HG03575 (cell line): ENCODE results near the gene UBE2J1.

ENCODE experiments used
- ATAC-seq: cut with Tn5 transposase; IDR thresholded peaks from one replicate; pipeline ENCODE4 v1.9.1; 2021; ENCODE audit not compliant: unreplicated experiment, insufficient number of reproducible peaks, low FRiP score; ENCODE audit errors: extremely low read depth

Gene UBE2J1

GRCh38 chr6:89371849-89372505, 19.5 kb upstream of the UBE2J1 start:
- ATAC-seq: no peak

GRCh38 chr6:89368999-89369398, 16.5 kb upstream of the UBE2J1 start:
- ATAC-seq: no peak

GRCh38 chr6:89368107-89368506, 15.6 kb upstream of the UBE2J1 start:
- no peak for ATAC-seq

- no peak for ATAC-seq
Measured at GRCh38 chr6:89364586-89364985, 12.1 kb upstream of the UBE2J1 start.

DNA sequence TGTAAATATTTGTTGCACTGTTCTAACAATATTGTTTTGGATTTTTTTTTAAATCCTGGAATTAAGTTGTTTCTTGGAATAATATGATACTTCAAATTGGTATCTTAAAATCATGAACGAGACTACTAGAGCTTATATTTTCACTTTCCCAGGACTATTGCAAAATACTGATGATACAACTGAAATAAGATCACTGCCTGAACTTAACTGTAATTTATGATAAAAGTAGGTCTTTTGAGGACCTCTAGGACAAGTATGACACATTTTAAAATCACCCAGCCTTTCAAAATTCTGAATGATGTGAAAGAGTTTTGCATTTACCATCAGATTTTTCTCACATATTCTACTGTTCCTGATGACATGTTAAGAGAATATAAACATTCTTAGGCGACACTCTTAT, 8.6 kb upstream of the UBE2J1 start:
- ATAC-seq: no peak

GRCh38 chr6:89360415-89360999, 8.0 kb upstream of the UBE2J1 start:
- ATAC-seq: peak; percentile 58

GRCh38 chr6:89359561-89359960, 7.0 kb upstream of the UBE2J1 start:
- ATAC-seq: no peak

DNA sequence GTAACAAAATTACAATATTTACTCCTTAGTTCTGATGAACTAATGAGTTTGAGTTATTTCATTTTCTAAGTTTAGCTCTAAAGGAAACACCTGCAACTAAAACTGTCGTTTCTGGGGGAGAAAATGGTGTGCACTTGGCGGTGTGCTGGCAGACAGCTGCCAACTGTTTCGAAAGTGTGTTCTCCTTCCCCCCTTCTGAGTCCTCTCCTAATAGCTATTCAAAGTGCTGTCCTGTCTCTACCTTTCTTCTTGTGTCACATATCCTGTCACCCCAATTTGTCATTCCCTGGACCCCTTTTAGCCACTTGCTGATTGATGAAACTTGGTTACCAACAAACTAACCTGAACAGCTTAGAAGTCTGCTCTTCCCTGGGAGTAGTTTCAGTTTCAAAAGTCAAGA, 4.9 kb upstream of the UBE2J1 start:
- peak; percentile 26 for ATAC-seq

GRCh38 chr6:89356642-89357170, 4.2 kb upstream of the UBE2J1 start:
- no peak for ATAC-seq

- no peak for ATAC-seq
Measured at GRCh38 chr6:89355511-89356194, 3.1 kb upstream of the UBE2J1 start.

GRCh38 chr6:89353702-89354392, 1.3 kb upstream of the UBE2J1 start:
- ATAC-seq: no peak

DNA sequence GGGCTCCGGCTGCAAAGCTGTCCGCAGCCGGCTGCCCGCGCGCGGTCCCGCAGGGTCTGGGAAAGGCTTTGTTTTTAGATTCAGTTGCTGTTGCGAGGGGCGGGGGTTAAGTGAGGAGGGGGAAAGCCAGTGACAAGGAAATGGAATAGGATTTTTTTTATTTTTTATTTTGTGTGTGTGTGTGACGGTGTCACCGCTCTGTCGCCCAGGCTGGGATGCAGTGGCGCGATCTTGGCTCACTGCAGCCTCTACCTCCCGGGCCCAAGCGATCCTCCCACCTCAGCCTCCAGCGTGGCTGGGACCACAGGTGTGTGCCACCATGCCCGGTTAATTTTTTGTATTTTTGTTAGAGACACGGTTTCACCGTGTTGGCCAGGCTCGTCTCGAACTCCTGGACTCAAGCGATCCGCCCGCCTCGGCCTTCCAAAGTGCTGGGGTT, 615 bp upstream of the UBE2J1 start:
- ATAC-seq: no peak

GRCh38 chr6:89351671-89352277, 748 bp downstream of the UBE2J1 start:
- no peak for ATAC-seq

GRCh38 chr6:89350281-89350966, 2.1 kb downstream of the UBE2J1 start:
- ATAC-seq: peak; percentile 34

- ATAC-seq: no peak
Measured at GRCh38 chr6:89348372-89348771, 4.2 kb downstream of the UBE2J1 start.

- ATAC-seq: no peak
Measured at GRCh38 chr6:89347825-89348224, 4.7 kb downstream of the UBE2J1 start.

DNA sequence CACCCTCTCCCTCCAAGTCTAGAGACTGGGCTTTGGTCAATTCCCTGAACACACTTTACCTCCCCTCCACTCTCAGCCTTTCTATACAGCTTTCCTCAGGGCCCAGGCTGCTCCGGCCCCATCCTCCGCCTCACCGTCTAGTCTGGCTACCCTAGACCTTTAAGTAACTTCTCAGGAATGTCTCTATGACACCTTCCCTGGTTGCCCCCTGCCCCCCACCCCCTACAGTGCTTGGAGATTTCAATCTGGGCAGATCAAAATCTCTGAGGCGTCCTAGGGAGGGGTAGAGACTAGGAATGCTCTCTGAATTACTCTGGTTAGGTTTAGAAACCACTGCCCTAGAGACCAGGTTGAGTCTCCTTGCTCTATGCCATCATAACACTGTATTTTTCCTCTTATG, 6.1 kb downstream of the UBE2J1 start:
- no peak for ATAC-seq

DNA sequence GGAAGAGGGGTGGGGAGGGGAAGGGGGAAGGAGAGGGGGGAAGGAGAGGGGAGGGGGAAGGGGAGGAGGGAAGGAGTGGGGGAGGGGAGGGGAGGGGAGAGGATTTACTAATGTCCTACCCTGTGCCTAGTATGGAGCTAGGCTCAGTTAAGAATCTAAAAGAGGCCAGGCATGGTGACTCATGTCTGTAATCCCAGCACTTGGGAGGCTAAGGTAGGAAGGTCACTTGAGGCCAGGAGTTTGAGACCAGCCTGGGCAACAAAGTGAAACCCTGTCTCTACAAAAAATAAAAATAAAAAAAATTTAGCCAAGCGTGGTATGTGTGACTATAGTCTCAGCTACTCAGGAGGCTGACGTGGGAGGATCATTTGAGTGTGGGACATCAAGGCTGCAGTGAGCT, 13.0 kb downstream of the UBE2J1 start:
- ATAC-seq: no peak

DNA sequence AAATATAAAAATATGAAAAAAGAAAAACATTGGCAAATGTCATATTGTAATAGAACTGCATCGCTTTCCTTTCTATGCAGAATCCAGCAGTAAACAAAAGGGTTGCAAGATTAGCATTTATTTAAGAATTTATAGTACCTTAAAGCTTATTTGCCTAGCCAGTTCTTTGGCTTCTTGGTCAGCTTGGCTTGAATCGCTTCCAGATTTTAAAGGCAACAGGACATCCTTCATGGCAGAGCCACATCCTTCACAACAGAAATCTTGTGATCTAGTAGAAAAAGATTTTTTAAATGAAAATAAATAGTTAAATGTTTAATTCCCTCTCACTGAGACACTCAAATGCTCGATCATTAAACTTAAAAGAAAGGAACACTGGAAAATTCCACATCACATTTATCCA, 17.4 kb downstream of the UBE2J1 start:
- no peak for ATAC-seq
